IPS-20b (cell line): ENCODE measurements around the gene ALKBH4.
"Not testable (repeated sequence)": the region's sequence is repeated elsewhere in the genome, so short reads cannot be mapped to it uniquely, and the experiment has no call there.

Experiments used
- H3K27ac ChIP-seq: one replicate; pipeline ENCODE4 v1.5.1; 2013; ENCODE audit warnings: low read length
- H3K27me3 ChIP-seq: 2 replicates; pipeline ENCODE4 v1.6.1; 2013; ENCODE audit warnings: mild to moderate bottlenecking, low read length, inconsistent platforms; ENCODE audit not compliant: insufficient read depth
- H3K36me3 ChIP-seq: 2 replicates; pipeline ENCODE4 v1.6.1; 2013; ENCODE audit warnings: low read depth, mild to moderate bottlenecking, inconsistent platforms, low read length, moderate library complexity; ENCODE audit not compliant: insufficient read depth
- H3K4me1 ChIP-seq: 2 replicates; pipeline ENCODE4 v1.6.1; 2013; ENCODE audit warnings: mild to moderate bottlenecking, control low read depth, inconsistent platforms, low read length, moderate library complexity; ENCODE audit not compliant: insufficient read depth
- H3K4me3 ChIP-seq: 2 replicates; pipeline ENCODE4 v1.5.1; 2013; ENCODE audit warnings: mild to moderate bottlenecking, low read length, inconsistent platforms
- H3K9ac ChIP-seq: 2 replicates; pipeline ENCODE4 v1.6.1; 2013; ENCODE audit warnings: low read depth, mild to moderate bottlenecking, inconsistent platforms, low read length, moderate library complexity
- H3K9me3 ChIP-seq: 2 replicates; pipeline ENCODE4 v1.6.1; 2013; ENCODE audit warnings: mild to moderate bottlenecking, low read depth, low read length, inconsistent platforms; ENCODE audit not compliant: insufficient read depth

ALKBH4 gene

DNA sequence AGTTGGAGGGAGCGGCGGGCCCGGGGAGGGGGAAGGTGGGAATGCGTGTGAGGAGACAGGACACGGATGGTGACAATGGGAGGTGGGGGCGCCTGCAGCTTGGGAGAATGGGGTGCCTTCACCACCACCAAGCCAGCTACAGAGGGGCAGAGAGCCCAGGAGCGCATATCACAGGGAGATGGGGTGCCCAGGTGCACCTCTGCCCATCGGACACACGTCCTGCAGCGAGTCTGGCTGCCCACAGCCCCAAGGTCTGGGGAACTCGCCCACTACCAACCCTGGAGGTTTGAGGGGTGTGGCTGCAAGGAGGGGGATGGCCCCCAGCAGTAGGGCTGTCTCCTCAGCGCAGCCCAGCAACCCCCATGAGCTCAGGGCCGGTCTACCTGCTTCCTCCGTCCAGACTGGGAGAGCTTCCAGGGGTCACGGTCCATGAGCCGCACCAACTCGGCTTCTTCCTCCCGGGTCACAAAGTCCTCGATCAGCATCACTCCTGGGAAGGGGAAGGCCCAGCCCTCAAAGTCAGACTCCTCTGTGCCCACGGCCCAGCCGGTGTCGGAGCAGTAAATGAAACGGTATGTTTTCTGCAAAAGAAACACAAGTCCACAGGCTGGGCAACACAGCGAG lies 5.3 kb downstream of the ALKBH4 start:
- H3K27me3 ChIP-seq: no peaks in the 10 kb centered on the region
- H3K4me3 ChIP-seq: no peak overlapping the region
- no peaks in the 10 kb centered on the region for H3K9me3 ChIP-seq
- H3K9ac ChIP-seq: no peak overlapping the region
- H3K36me3 ChIP-seq: peaks cover 30% of the 10 kb centered on the region
- H3K4me1 ChIP-seq: no peaks in the 10 kb centered on the region
- H3K27ac ChIP-seq: no peak overlapping the region

- Histone ChIP-seq H3K4me1 (no peaks in the 10 kb centered on the region), H3K4me3 (no peak overlapping the region), H3K9me3 (no peaks in the 10 kb centered on the region), H3K27me3 (no peaks in the 10 kb centered on the region), H3K27ac (no peak overlapping the region), H3K36me3 (peaks cover 30% of the 10 kb centered on the region), H3K9ac (no peak overlapping the region)
Observed at GRCh38 chr7:102457352-102457924, 7.2 kb downstream of the ALKBH4 start.

DNA sequence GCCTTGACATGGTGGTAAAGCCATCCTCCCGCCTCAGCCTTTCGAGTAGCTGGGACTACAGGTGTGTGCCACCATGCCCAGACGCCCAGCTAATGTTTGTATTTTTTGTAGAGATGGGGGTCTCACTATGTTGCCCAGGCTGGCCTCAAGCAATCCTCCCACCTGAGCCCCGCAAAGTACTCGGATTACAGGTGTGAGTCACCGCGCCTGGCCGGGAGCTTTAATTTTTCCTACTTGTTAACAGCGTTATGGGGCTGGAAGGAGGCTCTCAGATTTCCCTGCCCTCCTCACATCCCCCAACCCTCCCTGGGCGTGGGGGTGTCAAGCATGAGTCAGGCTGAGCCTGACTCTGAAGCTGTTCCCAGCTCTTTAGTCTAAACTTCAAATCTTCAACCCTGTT lies 8.3 kb downstream of the ALKBH4 start:
- peaks cover under 1% of the 10 kb centered on the region; the same call in 1 of the 2 replicates for H3K4me1 ChIP-seq
- no peak overlapping the region for H3K9ac ChIP-seq
- H3K27ac ChIP-seq: no peak overlapping the region
- H3K27me3 ChIP-seq: no peaks in the 10 kb centered on the region
- peaks cover 30% of the 10 kb centered on the region for H3K36me3 ChIP-seq
- no peaks in the 10 kb centered on the region for H3K9me3 ChIP-seq
- H3K4me3 ChIP-seq: no peak overlapping the region

DNA sequence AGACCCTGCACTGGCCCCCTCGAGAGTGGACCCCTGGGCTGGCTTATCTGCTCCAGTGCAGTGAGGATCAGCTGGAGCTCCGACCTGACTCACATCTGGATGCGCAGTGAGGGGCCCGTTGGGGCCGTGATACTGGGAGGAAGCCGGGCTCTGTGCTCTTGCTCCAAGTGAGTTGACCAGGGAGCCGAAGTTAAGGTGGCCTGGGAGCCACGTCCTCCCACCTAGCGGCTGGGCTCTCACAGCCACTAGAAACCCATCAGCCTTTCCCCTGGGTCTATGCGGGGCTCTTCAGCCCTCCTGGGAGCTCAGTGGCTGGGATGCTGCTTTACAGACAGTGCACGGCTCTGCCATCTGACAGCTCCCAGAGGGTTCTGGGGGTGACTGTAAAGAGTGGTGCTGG lies 9.1 kb downstream of the ALKBH4 start:
- H3K36me3 ChIP-seq: peaks cover 30% of the 10 kb centered on the region
- peaks cover 2% of the 10 kb centered on the region; the same call in 1 of the 2 replicates for H3K4me1 ChIP-seq
- H3K27me3 ChIP-seq: no peaks in the 10 kb centered on the region

DNA sequence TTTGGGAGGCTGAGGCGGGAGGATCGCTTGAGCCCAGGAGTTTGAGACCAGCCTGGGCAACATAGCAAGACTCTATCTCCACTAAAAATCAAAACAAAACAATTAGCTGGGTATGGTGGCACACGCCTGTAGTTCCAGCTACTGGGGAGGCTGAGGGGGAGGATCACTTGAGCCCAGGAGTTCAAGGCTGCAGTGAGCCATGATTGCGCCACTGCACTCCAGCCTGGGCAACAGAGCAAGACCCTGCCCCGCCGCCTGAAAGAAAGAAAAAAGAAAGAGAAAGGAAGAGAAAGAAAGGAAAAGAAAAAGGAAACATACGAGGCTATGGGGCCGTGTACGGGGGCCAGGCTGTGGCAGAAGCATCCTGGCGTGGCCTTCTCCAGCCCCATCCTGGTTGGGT lies 9.7 kb downstream of the ALKBH4 start:
- not testable (repeated sequence) for H3K27ac ChIP-seq, H3K9me3 ChIP-seq, H3K4me3 ChIP-seq, H3K4me1 ChIP-seq, H3K9ac ChIP-seq, H3K27me3 ChIP-seq
- peaks cover 30% of the 10 kb centered on the region for H3K36me3 ChIP-seq

More for the DNA sequence above, 9.1 kb downstream of the ALKBH4 start:
- H3K4me3 ChIP-seq: no peak overlapping the region
- no peaks in the 10 kb centered on the region for H3K9me3 ChIP-seq
- no peak overlapping the region for H3K9ac ChIP-seq
- no peak overlapping the region for H3K27ac ChIP-seq

DNA sequence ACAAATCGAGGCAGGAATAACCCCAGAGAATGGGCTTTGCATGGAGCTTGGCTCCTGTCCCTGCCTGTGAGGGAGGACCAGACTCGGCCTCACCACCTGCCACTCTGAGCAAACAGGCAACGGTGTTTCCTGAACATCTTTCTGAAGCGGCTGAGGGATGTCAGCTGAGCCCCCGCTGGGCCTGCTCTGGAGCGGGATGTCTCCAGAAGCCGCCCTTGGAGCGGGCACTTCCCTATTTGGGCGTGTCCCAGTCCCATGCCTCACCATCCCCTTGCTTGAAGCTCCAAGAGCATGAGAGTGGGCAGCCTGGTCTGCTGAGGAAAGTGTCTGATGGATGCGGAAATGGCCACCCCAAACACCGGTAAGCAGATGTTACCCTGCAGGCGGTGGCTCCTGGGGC lies 10.2 kb downstream of the ALKBH4 start:
- Histone ChIP-seq H3K4me1 (peaks cover 2% of the 10 kb centered on the region; the same call in 1 of the 2 replicates), H3K4me3 (no peak overlapping the region), H3K27me3 (no peaks in the 10 kb centered on the region), H3K9me3 (no peaks in the 10 kb centered on the region), H3K27ac (no peak overlapping the region), H3K9ac (no peak overlapping the region), H3K36me3 (peaks cover 28% of the 10 kb centered on the region)

DNA sequence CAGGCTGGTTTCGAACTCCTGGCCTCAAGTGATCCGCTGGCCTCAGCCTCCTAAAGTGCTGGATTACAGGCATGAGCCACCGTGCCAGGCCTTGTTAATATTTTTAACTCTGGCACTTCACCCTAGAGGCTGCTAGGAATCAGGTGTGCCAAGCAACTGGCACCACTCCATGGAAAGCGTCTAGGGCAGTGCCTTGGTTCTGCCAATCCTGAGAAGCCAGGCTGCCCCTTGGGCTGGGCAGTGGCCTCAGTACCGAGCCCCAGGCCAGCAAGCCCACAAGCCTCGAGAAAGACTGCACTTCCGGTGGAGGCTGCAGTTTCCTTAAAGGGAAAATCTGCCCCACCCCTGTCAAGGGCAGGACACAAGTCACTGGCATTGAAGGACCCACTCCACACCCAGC lies 11.3 kb downstream of the ALKBH4 start:
- H3K27ac ChIP-seq: no peak overlapping the region
- peaks cover 2% of the 10 kb centered on the region; the same call in 1 of the 2 replicates for H3K4me1 ChIP-seq
- H3K27me3 ChIP-seq: no peaks in the 10 kb centered on the region
- no peak overlapping the region for H3K4me3 ChIP-seq
- H3K9me3 ChIP-seq: no peaks in the 10 kb centered on the region
- H3K9ac ChIP-seq: no peak overlapping the region
- peaks cover 21% of the 10 kb centered on the region for H3K36me3 ChIP-seq

GRCh38 chr7:102452451-102452850 lies 12.2 kb downstream of the ALKBH4 start:
- Histone ChIP-seq H3K36me3 (peaks cover 12% of the 10 kb centered on the region), H3K9ac (no peak overlapping the region), H3K27ac (no peak overlapping the region)

GRCh38 chr7:102451371-102452054 lies 13.2 kb downstream of the ALKBH4 start:
- peaks cover 2% of the 10 kb centered on the region; the same call in 1 of the 2 replicates for H3K4me1 ChIP-seq
- H3K27ac ChIP-seq: no peak overlapping the region
- no peak overlapping the region for H3K9ac ChIP-seq

More at GRCh38 chr7:102452451-102452850, 12.2 kb downstream of the ALKBH4 start:
- H3K9me3 ChIP-seq: no peaks in the 10 kb centered on the region
- H3K27me3 ChIP-seq: no peaks in the 10 kb centered on the region
- H3K4me3 ChIP-seq: no peak overlapping the region
- peaks cover 2% of the 10 kb centered on the region; the same call in 1 of the 2 replicates for H3K4me1 ChIP-seq

DNA sequence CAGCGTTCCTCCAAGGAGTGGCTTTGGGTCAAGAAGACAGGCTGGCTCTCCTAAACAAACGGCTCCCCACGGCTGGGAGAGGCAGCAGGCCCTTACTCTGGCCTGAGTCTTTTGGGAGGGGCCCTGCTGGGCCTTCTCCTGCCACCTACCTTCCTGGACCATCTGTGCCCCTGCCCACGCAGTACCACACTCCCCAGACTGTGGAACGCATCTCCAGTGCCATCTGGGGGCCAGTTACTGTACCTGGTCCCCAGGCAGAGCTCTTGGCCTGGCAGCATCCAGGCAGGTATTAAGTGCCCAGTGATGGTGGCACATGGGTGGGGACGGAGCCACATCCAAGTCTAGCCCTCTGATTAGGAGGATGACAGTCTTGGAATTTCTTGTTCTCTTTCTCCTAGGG lies 14.4 kb downstream of the ALKBH4 start:
- H3K36me3 ChIP-seq: 0 out of 2 replicates have a peak, but pooled peaks cover 6% of the 10 kb centered on the region
- no peak overlapping the region for H3K27ac ChIP-seq
- H3K9me3 ChIP-seq: no peaks in the 10 kb centered on the region
- H3K4me1 ChIP-seq: peaks cover 2% of the 10 kb centered on the region; the same call in 1 of the 2 replicates
- H3K9ac ChIP-seq: no peak overlapping the region
- H3K4me3 ChIP-seq: no peak overlapping the region
- H3K27me3 ChIP-seq: no peaks in the 10 kb centered on the region

More at GRCh38 chr7:102451371-102452054, 13.2 kb downstream of the ALKBH4 start:
- H3K9me3 ChIP-seq: no peaks in the 10 kb centered on the region
- H3K4me3 ChIP-seq: no peak overlapping the region
- no peaks in the 10 kb centered on the region for H3K27me3 ChIP-seq
- peaks cover 9% of the 10 kb centered on the region for H3K36me3 ChIP-seq

DNA sequence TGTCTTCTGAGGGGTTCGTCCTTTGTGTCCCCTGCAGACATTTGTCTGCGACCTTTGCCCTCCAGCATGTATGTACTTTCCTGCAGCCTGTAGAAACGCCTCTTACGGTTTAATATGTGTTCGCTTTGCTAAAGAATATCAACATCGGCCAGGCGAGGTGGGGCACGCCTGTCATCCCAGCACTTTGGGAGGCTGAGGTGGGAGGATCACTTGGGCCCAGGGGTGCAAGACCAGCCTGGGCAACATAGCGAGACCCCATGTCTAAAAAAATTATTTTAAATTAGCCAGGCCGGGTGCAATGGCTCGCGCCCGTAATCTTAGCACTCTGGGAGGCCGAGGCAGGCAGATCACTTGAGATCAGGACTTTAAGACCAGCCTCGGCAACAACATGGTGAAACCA lies 15.5 kb downstream of the ALKBH4 start:
- H3K4me1 ChIP-seq: peaks cover 2% of the 10 kb centered on the region; the same call in 1 of the 2 replicates

More for the DNA sequence above, 15.5 kb downstream of the ALKBH4 start:
- H3K27me3 ChIP-seq: no peaks in the 10 kb centered on the region
- H3K27ac ChIP-seq: no peak overlapping the region
- H3K4me3 ChIP-seq: no peak overlapping the region
- H3K36me3 ChIP-seq: 0 out of 2 replicates have a peak, but pooled peaks cover 6% of the 10 kb centered on the region
- H3K9me3 ChIP-seq: no peaks in the 10 kb centered on the region
- H3K9ac ChIP-seq: no peak overlapping the region
